ENCODE results near the gene SYT12.
"Not testable (repeated sequence)": the region's sequence is repeated elsewhere in the genome, so short reads cannot be mapped to it uniquely, and the experiment has no call there.

SYT12 gene

GRCh38 chr11:66996609-66997273 is 26.2 kb upstream of the SYT12 start:
- DNase-seq, result peak; percentile 50

GRCh38 chr11:66999555-66999954 is 23.4 kb upstream of the SYT12 start:
- no peak for DNase-seq

GRCh38 chr11:67001332-67001731 is 21.6 kb upstream of the SYT12 start:
- DNase-seq, result no peak

- DNase-seq, result no peak
Observed at GRCh38 chr11:67002297-67002913, 20.5 kb upstream of the SYT12 start.

- no peak for DNase-seq
Observed at GRCh38 chr11:67002921-67003411, 20.0 kb upstream of the SYT12 start.

GRCh38 chr11:67005200-67005599 is 17.7 kb upstream of the SYT12 start:
- DNase-seq, result not testable (repeated sequence)

- DNase-seq, result no peak
Observed at GRCh38 chr11:67006029-67006884, 16.7 kb upstream of the SYT12 start.

GRCh38 chr11:67007126-67007525 is 15.8 kb upstream of the SYT12 start:
- no peak for DNase-seq

GRCh38 chr11:67010296-67010905 is 12.5 kb upstream of the SYT12 start:
- DNase-seq, result no peak

- DNase-seq, result no peak
Observed at GRCh38 chr11:67013511-67014045, 9.4 kb upstream of the SYT12 start.

- DNase-seq, result no peak
Observed at GRCh38 chr11:67014343-67014742, 8.6 kb upstream of the SYT12 start.

- no peak for DNase-seq
Observed at GRCh38 chr11:67015048-67015447, 7.9 kb upstream of the SYT12 start.

- DNase-seq, result no peak
Observed at GRCh38 chr11:67016550-67016949, 6.4 kb upstream of the SYT12 start.

- no peak for DNase-seq
Observed at GRCh38 chr11:67020949-67021348, 2.0 kb upstream of the SYT12 start.

GRCh38 chr11:67022341-67022933 is 497 bp upstream of the SYT12 start:
- DNase-seq, result peak; percentile 63

GRCh38 chr11:67023957-67024353 is 1.0 kb downstream of the SYT12 start:
- no peak for DNase-seq

GRCh38 chr11:67024410-67024809 is 1.5 kb downstream of the SYT12 start:
- no peak for DNase-seq

GRCh38 chr11:67024966-67025365 is 2.0 kb downstream of the SYT12 start:
- no peak for DNase-seq

GRCh38 chr11:67025750-67026149 is 2.8 kb downstream of the SYT12 start:
- no peak for DNase-seq

- DNase-seq, result no peak
Observed at GRCh38 chr11:67026941-67027340, 4.0 kb downstream of the SYT12 start.

GRCh38 chr11:67027483-67027930 is 4.6 kb downstream of the SYT12 start:
- DNase-seq, result no peak

GRCh38 chr11:67027943-67028542 is 5.1 kb downstream of the SYT12 start:
- DNase-seq, result no peak
